AG04449 (cell line): ENCODE results near the gene LYRM7.

Experiments used
- CTCF ChIA-PET: fragments of 350-600 bp; formaldehyde crosslinking; extraction: SDS; loops from one replicate; lab custom pipeline; 2021; ENCODE audit warnings: antibody characterized with exemption; lab: Yijun Ruan, JAX
- POLR2A ChIA-PET: fragments of 400-600, 350-600 bp; formaldehyde crosslinking; extraction: SDS; loops from one replicate; lab custom pipeline; 2020; ENCODE audit warnings: antibody characterized with exemption, inconsistent platforms; lab: Yijun Ruan, JAX
- DNase-seq: peaks from one replicate; pipeline ENCODE4 v3.0.0-alpha.2; 2010; ENCODE audit warnings: low read depth, low spot score
- H3K4me3 ChIP-seq: 2 replicates; pipeline ENCODE4 v1.5.1; 2011; ENCODE audit warnings: low read depth, mild to moderate bottlenecking, control low read depth, low read length
- CTCF ChIP-seq: IDR thresholded peaks from one replicate; pipeline ENCODE4 v1.5.1; 2011; ENCODE audit warnings: mild to moderate bottlenecking, moderate library complexity, low read length, control low read depth, inconsistent platforms; ENCODE audit not compliant: insufficient read depth; ENCODE audit errors: missing control alignments

The LYRM7 gene

GRCh38 chr5:131225282-131225974, 54.7 kb downstream of the LYRM7 start:
- POLR2A ChIA-PET: no interaction called here
- TF ChIP-seq CTCF: no peak
- DNase-seq: no peak
- CTCF ChIA-PET: no interaction called here
- no peak overlapping the region for H3K4me3 ChIP-seq

- DNase-seq: no peak
- no peak for TF ChIP-seq CTCF
- POLR2A ChIA-PET: no interaction called here
- CTCF ChIA-PET: interaction anchor here (0.6 kb wide), 1 partner anchor 41 kb away, joined by 3 read pairs; no protein-coding TSS in a partner anchor
- no peak overlapping the region for H3K4me3 ChIP-seq
These were observed 56.2 kb downstream of the LYRM7 start for GRCh38 chr5:131226899-131227298.

- DNase-seq: no peak
- ChIA-PET POLR2A (no interaction called here), CTCF (no interaction called here)
- no peak for TF ChIP-seq CTCF
- no peak overlapping the region for H3K4me3 ChIP-seq
These were observed 57.9 kb downstream of the LYRM7 start for GRCh38 chr5:131228646-131229045.

GRCh38 chr5:131229623-131230022, 58.9 kb downstream of the LYRM7 start:
- ChIA-PET POLR2A (no interaction called here), CTCF (no interaction called here)
- no peak for DNase-seq
- no peak overlapping the region for H3K4me3 ChIP-seq
- TF ChIP-seq CTCF: no peak

- no peak overlapping the region for H3K4me3 ChIP-seq
- TF ChIP-seq CTCF: no peak
- no peak for DNase-seq
- ChIA-PET POLR2A (interaction anchor here (0.6 kb wide), 1 partner anchor 41 kb away, joined by 3 read pairs; no protein-coding TSS in a partner anchor), CTCF (no interaction called here)
These were observed 59.7 kb downstream of the LYRM7 start for GRCh38 chr5:131230406-131230805.

GRCh38 chr5:131239686-131240085, 68.9 kb downstream of the LYRM7 start:
- CTCF ChIA-PET: no interaction called here
- H3K4me3 ChIP-seq: no peak overlapping the region
- TF ChIP-seq CTCF: no peak
- DNase-seq: no peak
- POLR2A ChIA-PET: no interaction called here
